ENCODE results near the gene LMNTD2.

GRCh38 chr11:532986-533585 lies 27.5 kb downstream of the LMNTD2 start:
- TF ChIP-seq POLR2AphosphoS5 (IDR thresholded peaks at IDR 0.05; ENCODE audit: borderline replicate concordance, low read depth, low read length) (no peak), EZH2 (IDR thresholded peaks at IDR 0.05) (no peak), FOXP2 (optimal IDR thresholded peaks at IDR 0.05; ENCODE audit: control extremely low read depth, extremely low read length, insufficient read depth) (no peak)
